ENCODE measurements around the gene MUC6.
"Not testable (repeated sequence)": the region's sequence is repeated elsewhere in the genome, so short reads cannot be mapped to it uniquely, and the experiment has no call there.

MUC6 gene

DNA sequence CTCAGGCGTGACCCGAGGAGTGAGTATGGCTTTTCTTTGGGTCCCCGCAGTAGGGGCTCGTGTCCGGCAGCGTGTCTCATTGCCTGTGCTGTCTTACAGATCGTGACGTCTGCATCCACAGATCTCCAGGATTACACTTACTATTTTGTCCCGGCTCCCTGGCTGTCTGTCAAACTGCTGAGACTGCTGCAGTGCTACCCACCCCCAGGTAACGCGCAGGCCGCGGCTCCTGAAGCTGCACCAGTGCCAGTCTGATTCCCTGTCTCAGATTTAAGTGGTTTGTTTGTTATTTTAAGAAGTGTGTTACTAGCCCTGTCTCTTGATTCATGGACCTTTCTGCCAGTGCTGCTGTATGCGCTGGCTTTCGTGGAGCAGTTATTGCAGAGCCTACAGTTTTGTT is 52.0 kb downstream of the MUC6 start:
- H3K4me3 ChIP-seq (ENCODE audit: low read length): no peak overlapping the region
- no peak for TF ChIP-seq ZNF274 (IDR thresholded peaks at IDR 0.05; ENCODE audit: low read depth, low read length)

DNA sequence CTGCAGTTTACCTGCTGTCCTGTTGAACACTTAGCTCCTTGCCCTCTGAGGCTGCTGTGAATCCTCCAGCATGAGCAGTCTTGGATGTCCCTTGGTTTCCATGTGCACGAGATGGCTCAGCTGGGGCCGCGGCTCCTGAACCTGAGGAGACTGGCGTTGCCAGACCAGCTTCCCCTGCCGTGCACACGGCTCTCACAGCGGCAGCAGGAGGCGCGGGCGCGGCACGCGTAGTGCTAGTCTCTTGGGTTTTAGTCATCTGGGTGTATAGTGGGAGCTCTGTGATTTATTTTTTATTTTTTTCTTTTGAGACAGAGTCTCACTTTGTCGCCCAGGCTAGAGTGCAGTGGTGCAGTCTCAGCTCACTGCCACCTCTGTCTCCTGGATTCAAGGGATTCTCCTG is 54.8 kb downstream of the MUC6 start:
- no peak for TF ChIP-seq ZNF274 (IDR thresholded peaks at IDR 0.05; ENCODE audit: low read depth, low read length)
- H3K4me3 ChIP-seq (ENCODE audit: low read length): no peak overlapping the region

DNA sequence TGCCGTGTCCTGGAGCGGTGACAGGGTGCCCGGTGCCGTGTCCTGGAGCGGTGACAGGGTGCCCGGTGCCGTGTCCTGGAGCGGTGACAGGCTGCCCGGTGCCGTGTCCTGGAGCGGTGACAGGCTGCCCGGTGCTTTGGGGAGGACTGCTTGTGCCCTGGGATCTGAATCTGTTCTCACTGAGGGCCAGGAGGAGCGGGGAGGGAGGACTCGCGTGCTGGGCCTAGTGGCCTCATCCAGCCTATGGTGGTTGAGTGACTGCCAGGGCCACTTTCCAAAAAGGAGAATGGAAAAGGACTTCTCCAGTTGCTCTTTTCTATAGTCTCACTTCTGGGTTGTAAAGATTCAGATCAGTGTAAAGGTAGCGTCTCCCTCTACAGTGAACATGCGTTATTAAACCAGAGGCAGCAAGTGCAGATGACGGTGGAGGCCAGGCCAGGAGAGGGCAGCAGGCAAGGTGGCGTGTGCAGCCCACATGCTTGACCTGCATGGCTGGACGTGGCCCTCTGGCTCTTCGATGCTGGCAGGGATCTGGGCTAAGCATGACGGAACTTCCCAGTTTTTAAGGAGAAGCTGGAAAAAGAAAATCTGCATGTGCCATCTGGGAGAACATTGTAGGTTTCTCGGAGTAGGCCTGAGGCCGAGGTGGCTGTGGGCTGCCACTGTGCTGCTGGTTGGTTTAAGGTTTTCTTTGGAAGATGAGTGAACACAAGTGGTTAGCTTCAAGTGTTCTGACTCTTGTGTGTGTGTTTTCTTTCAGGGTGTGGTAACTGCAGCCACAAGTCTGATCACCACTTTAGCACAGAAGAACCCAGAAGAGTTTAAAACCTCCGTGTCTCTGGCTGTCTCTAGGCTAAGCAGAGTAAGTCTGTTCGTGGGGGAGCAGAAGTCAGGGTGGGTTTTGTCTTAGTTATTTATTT is 55.8 kb downstream of the MUC6 start:
- no peak for TF ChIP-seq ZNF274 (IDR thresholded peaks at IDR 0.05; ENCODE audit: low read depth, low read length)
- no peak overlapping the region for H3K4me3 ChIP-seq (ENCODE audit: low read length)

DNA sequence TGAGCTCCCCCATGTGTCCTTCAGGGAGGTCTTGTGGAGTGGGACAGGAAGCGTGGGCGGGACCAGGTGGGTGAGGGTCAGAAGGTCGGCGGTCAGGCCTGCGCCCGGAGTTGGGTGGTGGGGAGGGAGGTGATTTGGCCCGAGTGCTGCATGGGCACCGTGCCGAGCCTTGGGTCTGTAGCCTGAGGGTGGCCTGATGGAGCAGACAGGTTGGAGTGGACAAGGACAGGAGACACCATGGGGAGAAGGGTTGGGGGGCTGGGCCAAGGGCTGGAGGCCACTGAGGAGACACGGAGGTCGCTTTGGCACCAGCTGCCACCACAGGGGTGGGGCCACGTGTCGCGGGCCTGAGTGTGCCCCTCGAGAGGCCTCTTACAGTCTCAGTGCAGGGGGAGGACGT is 57.7 kb downstream of the MUC6 start:
- no peak for TF ChIP-seq ZNF274 (IDR thresholded peaks at IDR 0.05; ENCODE audit: low read depth, low read length)
- no peak overlapping the region for H3K4me3 ChIP-seq (ENCODE audit: low read length)

DNA sequence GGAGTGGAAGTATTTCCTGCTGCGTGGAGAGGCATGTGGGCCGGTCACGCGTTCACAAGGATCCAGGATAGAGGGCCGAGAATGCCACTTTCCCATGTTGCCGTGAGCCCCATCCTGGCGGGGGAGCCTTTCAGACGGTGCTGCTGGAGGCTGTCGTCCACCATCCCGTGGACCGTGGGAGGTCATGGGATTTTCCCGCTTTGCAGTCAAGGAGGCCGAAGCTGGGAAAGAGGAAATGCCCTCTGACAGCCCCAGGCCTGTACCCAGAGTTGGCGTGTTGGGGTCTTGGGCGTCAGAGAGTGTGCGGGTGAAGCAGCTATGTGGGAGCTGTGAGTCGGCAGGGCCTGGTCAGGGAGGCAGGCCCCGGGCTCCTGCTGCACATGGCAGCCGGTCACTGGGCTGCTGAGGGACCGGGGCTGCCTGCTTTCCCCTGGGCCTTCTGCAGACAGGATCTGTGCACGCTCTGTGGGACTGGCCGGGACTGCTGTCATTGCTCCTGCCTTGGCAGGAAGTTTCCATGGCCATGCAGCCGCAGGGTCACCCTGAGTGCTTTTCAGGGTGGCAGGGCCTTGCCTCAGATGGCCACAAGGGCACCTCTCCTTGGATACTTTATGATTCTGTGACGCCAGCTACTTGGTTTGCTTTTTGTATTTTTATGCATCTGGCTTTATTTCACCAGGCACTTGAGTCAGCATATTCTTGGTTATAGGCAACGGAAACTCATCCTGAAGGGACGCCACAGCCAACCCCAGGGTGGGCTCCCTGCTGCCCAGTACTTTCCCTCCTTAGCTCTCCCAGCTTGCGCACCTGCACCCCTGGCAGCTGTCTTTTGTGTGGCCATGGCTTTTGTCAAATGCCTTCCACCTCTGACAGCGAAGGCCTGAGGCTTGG is 58.4 kb downstream of the MUC6 start:
- H3K4me3 ChIP-seq (ENCODE audit: low read length): no peak overlapping the region
- no peak for TF ChIP-seq ZNF274 (IDR thresholded peaks at IDR 0.05; ENCODE audit: low read depth, low read length)

DNA sequence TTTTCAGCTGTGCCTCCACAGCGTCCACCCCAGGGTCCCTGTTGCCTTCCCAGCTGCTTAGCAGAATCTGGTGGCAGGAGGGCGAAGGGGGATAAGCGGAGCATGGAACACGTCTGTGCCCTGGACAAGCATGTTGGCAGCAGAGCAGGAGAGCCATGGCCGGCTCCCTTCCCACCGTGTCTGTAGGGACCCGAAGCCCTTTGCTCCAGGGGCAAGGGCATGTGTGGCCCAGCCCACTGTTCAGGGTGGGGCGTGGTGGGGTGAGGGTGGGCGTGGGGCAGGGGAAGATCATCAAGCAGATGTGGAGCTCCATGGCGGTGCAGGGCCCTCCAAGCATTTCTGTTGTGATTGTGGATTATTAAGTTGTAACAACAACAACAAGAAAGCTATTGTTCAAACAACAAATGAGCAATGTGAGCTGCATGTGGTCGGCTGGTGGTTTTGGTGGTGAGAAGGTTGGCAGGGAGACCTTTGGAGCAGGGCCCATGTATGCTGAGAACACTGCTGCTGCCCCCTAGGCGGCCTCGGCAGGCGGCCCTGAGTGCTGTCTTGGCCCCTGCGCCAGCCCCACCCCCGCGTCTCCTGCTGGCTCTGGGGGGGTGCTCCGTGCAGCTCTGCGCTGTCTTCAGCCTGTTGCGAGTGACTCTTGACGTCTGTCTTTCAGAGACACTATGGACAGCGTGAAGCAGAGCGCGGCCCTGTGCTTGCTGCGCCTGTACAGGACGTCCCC is 59.9 kb downstream of the MUC6 start:
- TF ChIP-seq ZNF274 (IDR thresholded peaks at IDR 0.05; ENCODE audit: low read depth, low read length): no peak
- no peak overlapping the region for H3K4me3 ChIP-seq (ENCODE audit: low read length)

DNA sequence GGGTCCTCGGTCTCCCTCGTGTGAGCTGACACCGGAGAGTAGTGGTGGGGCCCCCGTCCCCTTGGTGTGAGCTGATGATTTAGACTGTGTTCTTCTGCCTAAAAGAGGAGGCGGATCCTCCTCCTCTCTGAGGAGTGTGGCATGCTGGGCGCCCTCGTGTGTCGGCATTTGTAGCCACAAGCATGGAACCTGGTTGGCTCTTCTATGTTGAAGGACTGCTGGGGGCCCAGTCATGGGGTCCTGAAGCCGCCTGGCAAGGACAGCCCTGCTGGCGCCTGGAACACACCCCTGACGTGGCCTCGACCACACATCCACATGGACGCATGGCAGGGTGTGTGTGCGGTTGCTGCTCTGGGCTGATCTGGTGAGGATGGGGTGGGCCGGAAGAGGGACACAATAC is 60.7 kb downstream of the MUC6 start:
- TF ChIP-seq ZNF274 (IDR thresholded peaks at IDR 0.05; ENCODE audit: low read depth, low read length): no peak
- no peak overlapping the region for H3K4me3 ChIP-seq (ENCODE audit: low read length)

DNA sequence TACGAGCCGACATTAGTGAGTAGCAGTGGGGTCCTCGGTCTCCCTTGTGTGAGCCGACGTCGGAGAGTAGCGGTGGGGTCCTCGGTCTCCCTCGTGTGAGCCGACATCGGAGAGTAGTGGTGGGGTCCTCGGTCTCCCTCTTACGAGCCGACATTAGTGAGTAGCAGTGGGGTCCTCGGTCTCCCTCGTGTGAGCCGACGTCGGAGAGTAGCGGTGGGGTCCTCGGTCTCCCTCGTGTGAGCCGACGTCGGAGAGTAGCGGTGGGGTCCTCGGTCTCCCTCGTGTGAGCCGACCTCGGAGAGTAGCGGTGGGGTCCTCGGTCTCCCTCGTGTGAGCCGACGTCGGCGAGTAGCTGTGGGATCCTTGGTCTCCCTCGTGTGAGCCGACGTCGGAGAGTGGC is 61.1 kb downstream of the MUC6 start:
- H3K4me3 ChIP-seq (ENCODE audit: low read length): not testable (repeated sequence)

DNA sequence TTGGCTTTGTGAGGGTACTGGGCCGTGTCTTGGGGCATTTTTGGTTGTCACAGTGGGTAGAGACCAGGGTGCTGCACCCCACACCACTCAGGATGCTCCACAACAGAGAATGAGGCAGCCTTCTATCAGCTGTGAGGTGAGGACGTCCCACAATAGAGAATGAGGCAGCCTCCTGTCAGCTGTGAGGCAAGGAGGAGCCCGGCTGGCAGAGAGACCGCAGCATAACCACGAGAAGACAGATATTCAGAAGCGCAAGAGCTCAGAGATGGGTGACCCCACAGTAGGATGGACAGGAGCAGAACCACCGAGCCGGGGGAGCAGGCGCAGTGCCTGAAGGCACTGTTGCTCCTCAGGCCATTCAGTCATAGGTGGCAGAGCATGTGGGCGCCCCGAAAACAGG is 63.3 kb downstream of the MUC6 start:
- TF ChIP-seq ZNF274 (IDR thresholded peaks at IDR 0.05; ENCODE audit: low read depth, low read length): no peak
- H3K4me3 ChIP-seq (ENCODE audit: low read length): no peak overlapping the region

DNA sequence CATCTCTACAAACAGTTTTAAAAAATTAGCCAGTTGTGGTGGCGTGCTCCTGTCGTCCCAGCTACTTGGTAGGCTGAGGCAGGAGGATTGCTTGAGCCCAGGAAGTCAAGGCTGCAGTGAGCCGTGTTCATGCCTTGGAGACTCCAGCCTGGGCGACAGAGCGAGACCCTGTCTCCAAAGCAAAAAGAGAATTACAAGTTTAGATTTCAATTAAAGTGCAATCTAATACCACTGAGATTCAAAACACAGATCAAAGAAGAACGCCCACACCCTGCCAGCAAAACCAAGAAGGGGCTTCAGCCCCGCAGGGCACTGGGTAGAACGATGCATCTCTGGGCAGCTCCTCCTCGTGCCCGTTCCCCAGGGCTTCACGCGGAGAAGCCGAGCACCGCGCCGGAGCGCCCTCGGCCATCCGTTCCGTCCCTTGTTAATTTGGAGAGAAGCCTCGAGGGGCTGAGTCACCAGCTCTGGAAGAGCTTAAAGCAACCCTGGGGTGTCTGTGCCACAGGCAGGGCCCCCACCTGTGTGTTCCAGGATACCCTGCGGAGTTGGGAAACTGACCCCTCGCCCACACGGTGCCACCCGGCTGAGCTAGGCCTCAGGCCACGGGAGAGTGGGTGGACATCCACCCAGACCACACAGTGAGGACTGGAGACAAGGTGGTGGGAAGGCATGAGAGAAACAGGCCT is 63.9 kb downstream of the MUC6 start:
- H3K4me3 ChIP-seq (ENCODE audit: low read length): no peak overlapping the region
- TF ChIP-seq ZNF274 (IDR thresholded peaks at IDR 0.05; ENCODE audit: low read depth, low read length): no peak

DNA sequence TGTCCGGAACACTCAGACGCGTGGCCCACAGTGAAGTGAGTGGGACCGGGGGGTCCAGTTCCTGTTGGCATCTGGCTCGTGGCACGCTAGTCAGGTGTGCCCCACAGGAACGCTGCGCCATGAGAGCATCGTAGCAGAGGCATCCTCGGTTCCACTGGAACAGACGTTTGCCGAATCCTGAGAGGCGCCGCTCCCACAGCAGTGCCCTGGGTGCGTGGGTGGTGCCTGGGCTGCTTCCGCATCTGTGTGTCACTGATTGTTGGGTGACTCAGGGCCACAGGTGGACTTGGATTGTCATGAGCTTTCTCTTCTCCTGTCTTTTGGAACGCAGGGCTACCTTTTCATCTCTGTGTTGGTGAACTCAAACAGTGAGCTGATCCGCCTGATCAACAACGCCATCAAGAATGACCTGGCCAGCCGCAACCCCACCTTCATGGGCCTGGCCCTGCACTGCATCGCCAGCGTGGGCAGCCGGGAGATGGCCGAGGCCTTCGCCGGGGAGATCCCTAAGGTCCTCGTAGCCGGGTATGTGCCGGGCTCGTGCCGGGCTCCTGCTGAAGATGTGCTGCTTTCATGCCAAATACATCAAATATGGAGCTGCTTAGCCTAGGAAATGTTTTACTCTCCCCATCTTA is 64.7 kb downstream of the MUC6 start:
- TF ChIP-seq ZNF274 (IDR thresholded peaks at IDR 0.05; ENCODE audit: low read depth, low read length): no peak
- no peak overlapping the region for H3K4me3 ChIP-seq (ENCODE audit: low read length)

DNA sequence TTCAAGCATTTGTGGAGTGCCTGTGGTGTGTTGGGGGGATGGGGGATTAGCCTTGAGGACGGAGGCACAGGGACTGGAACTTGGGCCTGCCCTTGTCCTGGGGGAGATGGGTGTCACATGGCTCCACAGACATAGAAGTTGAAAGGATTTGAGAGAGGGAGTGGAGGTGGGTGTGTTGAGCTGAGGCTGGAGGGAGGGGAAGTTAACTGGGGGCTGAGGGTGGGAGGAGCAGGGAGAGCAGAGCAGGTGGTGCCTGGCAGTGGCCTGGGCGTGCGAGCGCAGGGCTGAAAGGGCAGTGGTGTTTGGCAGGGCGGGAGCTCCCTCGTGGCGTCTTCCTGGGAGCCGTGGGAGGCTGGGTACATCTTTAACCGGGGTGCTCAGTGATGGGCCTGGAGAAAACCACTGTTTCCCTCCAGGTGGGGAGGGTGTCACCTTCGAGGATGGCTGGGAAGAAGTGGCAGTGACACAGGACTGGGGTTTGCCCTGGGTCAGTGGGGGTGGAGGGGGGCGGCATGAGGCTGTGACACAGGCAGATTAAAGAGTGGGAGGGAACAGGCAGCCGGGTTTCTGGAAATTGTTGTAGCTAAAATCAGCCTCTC is 65.3 kb downstream of the MUC6 start:
- no peak overlapping the region for H3K4me3 ChIP-seq (ENCODE audit: low read length)
- no peak for TF ChIP-seq ZNF274 (IDR thresholded peaks at IDR 0.05; ENCODE audit: low read depth, low read length)

DNA sequence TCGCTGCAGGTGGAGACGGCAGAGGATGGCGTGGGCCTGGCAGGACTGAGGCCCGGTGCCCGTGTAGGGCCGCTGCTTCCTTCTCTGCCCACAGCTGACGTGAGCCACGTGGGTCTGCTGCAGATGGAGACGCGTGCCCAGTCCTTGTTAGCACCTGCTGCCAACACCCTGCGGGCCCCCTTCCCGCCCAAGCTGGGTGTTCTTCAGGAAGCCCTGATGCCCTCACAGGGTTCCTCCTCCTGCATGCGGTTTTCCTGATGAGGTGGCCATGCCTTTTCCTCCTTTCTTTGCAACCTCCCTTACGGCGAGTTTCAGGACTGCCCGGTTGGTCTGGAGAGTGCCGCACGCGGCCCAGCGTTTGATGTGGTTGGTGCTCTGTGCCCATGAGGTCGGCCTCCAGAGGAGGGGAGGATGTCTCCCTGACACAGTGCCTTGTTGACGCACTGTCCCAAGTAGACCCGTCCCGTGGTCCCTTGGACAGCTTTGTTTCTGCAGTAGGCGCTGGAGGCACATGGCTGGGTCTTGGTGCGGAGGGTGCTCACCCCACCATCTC is 66.1 kb downstream of the MUC6 start:
- no peak for TF ChIP-seq ZNF274 (IDR thresholded peaks at IDR 0.05; ENCODE audit: low read depth, low read length)
- H3K4me3 ChIP-seq (ENCODE audit: low read length): no peak overlapping the region

Measured in GM08714 (cell line).